HCT116 (cell line): ENCODE measurements around the gene GRIN2C. TPM values are rescaled to one million over a fixed set of nuclear protein-coding genes. Genes with fewer than 3 reads are reported as not detected.

ENCODE experiments used
- ATAC-seq: fragments of 200-7000 bp; cut with Tn5 transposase; 2 replicates; pipeline ENCODE4 v1.9.1; 2020; ENCODE audit warnings: mild to moderate bottlenecking, moderate library complexity
- BruUV-seq: library from RNA; stranded (reverse); fragments of 400-500 nt; replicated peaks from 2 replicates; lab custom pipeline; 2021; lab: Mats Ljungman, UMichigan
- CTCF ChIA-PET: fragments of 300-600 bp; sonication (Branson Sonifier 250); formaldehyde crosslinking; loops from one replicate; lab custom pipeline; 2021; ENCODE audit warnings: antibody characterized with exemption; lab: Charles Lee
- POLR2A ChIA-PET: fragments of 300-600, 350-600 bp; sonication (Branson Sonifier 250); formaldehyde crosslinking; loops from one replicate; lab custom pipeline; 2021; ENCODE audit warnings: antibody characterized with exemption; lab: Charles Lee
- RAD21 ChIA-PET, 2 experiments: fragments of 300-600 bp; sonication (Branson Sonifier 250); formaldehyde crosslinking; loops; one replicate each; lab custom pipeline; 2023; ENCODE audit warnings: low total read pairs in 2 of 2; ENCODE audit not compliant: uncharacterized antibody in 2 of 2, unreplicated experiment in 2 of 2, low non-redundant PET in 1 of 2; lab: Charles Lee
- DNase-seq: peaks from one replicate; pipeline ENCODE4 v3.0.0-alpha.2; 2010; ENCODE audit warnings: low read depth, low spot score
- H2AFZ ChIP-seq: fragments of 200-600 bp; shearing (Covaris generic), sonication (generic); 2 replicates; pipeline ENCODE4 v1.6.1; 2017; ENCODE audit warnings: low read depth, mixed run types, mixed read lengths, antibody characterized with exemption, low read length; ENCODE audit not compliant: poor library complexity, severe bottlenecking
- H3K27ac ChIP-seq: 2 replicates; pipeline ENCODE4 v1.5.1; 2012; ENCODE audit warnings: low read depth, low read length
- H3K27me3 ChIP-seq: fragments of 200-600 bp; sonication (generic); 2 replicates; pipeline ENCODE4 v1.6.1; 2016; ENCODE audit warnings: mixed run types, low read length, mixed read lengths; ENCODE audit not compliant: insufficient read depth
- H3K36me3 ChIP-seq, 2 experiments: fragments of 200-500 bp in 1 of 2; fragments of 200-600 bp in 1 of 2; sonication (Bioruptor generic) in 1 of 2; sonication (generic) in 1 of 2; 2 replicates each; pipeline versions ENCODE4 v1.5.1 to v1.6.1; 2014 to 2016; ENCODE audit warnings: low read length in 2 of 2, inconsistent platforms in 1 of 2, mixed read lengths in 1 of 2, mixed run types in 1 of 2; ENCODE audit not compliant: insufficient read depth in 2 of 2, control insufficient read depth in 1 of 2
- H3K4me1 ChIP-seq, 2 experiments: fragments of 200-600 bp in 1 of 2; sonication (generic) in 1 of 2; 2 replicates each; pipeline versions ENCODE4 v1.5.1 to v1.6.1; 2012 to 2017; ENCODE audit warnings: low read length in 2 of 2, inconsistent platforms in 1 of 2, mild to moderate bottlenecking in 1 of 2, mixed read lengths in 1 of 2, mixed run types in 1 of 2, moderate library complexity in 1 of 2; ENCODE audit not compliant: insufficient read depth in 2 of 2, control insufficient read depth in 1 of 2
- H3K4me2 ChIP-seq: fragments of 200-600 bp; sonication (generic); 2 replicates; pipeline ENCODE4 v1.6.1; 2017; ENCODE audit warnings: mixed run types, low read length, mixed read lengths
- H3K4me3 ChIP-seq, 2 experiments: fragments of 200-600 bp in 1 of 2; sonication (generic) in 1 of 2; replicated peaks in 1 of 2; 2 replicates each; pipeline ENCODE4 v1.5.1; 2011 to 2016; ENCODE audit warnings: low read length in 2 of 2, control low read depth in 1 of 2, low read depth in 1 of 2, mild to moderate bottlenecking in 1 of 2, mixed read lengths in 1 of 2, mixed run types in 1 of 2
- H3K79me2 ChIP-seq: fragments of 200-600 bp; sonication (generic); 2 replicates; pipeline ENCODE4 v1.6.1; 2017; ENCODE audit warnings: mild to moderate bottlenecking, mixed run types, low read length, moderate library complexity, mixed read lengths; ENCODE audit not compliant: insufficient read depth
- H3K9ac ChIP-seq: fragments of 200-600 bp; sonication (generic); 2 replicates; pipeline ENCODE4 v1.6.1; 2016; ENCODE audit warnings: low read length, mixed read lengths
- H3K9me2 ChIP-seq: fragments of 200-600 bp; sonication (generic), shearing (Covaris generic); 2 replicates; pipeline ENCODE4 v1.6.1; 2017; ENCODE audit warnings: mixed run types, mild to moderate bottlenecking, moderate library complexity; ENCODE audit not compliant: insufficient read depth
- H3K9me3 ChIP-seq, 2 experiments: fragments of 200-500 bp in 1 of 2; fragments of 200-600 bp in 1 of 2; sonication (Bioruptor generic) in 1 of 2; sonication (generic) in 1 of 2; 2 replicates each; pipeline ENCODE4 v1.6.1; 2014 to 2017; ENCODE audit warnings: low read length in 2 of 2, mixed read lengths in 2 of 2, inconsistent platforms in 1 of 2, low read depth in 1 of 2, mild to moderate bottlenecking in 1 of 2, mixed run types in 1 of 2, moderate library complexity in 1 of 2; ENCODE audit not compliant: control insufficient read depth in 1 of 2, insufficient read depth in 1 of 2
- H4K20me1 ChIP-seq: fragments of 200-600 bp; sonication (generic), shearing (Covaris generic); 2 replicates; pipeline ENCODE4 v1.6.1; 2017; ENCODE audit warnings: mixed run types, mild to moderate bottlenecking, moderate library complexity; ENCODE audit not compliant: insufficient read depth
- CEBPB ChIP-seq: IDR thresholded peaks from 2 replicates; pipeline ENCODE4 v1.6.1; 2012; ENCODE audit warnings: low read depth
- ELF1 ChIP-seq: IDR thresholded peaks from 2 replicates; pipeline ENCODE4 v1.6.1; 2012; ENCODE audit warnings: low read depth, borderline replicate concordance
- EZH2phosphoT487 ChIP-seq: fragments of 200-600 bp; IDR thresholded peaks from 2 replicates; pipeline ENCODE4 v1.6.1; 2018; ENCODE audit warnings: antibody characterized with exemption, borderline replicate concordance
- FOSL1 ChIP-seq: IDR thresholded peaks from 2 replicates; pipeline ENCODE4 v1.6.1; 2012; ENCODE audit warnings: low read depth
- JUND ChIP-seq: IDR thresholded peaks from 2 replicates; pipeline ENCODE4 v1.6.1; 2012
- POLR2A ChIP-seq: IDR thresholded peaks from 2 replicates; pipeline ENCODE4 v1.7.0; 2011; ENCODE audit warnings: borderline replicate concordance; ENCODE audit not compliant: insufficient read depth, insufficient read length; ENCODE audit errors: extremely low read depth
- RAD21 ChIP-seq: IDR thresholded peaks from 2 replicates; pipeline ENCODE4 v1.6.1; 2012; ENCODE audit warnings: low read depth, mild to moderate bottlenecking
- REST ChIP-seq: IDR thresholded peaks from 2 replicates; pipeline ENCODE4 v1.6.1; 2012; ENCODE audit warnings: low read depth
- TCF7L2 ChIP-seq: IDR thresholded peaks from 2 replicates; pipeline ENCODE4 v1.7.0; 2011; ENCODE audit warnings: borderline replicate concordance, inconsistent platforms; ENCODE audit not compliant: insufficient read depth, insufficient read length; ENCODE audit errors: extremely low read depth
- ZNF274 ChIP-seq: fragments of 200-500 bp; sonication (Bioruptor generic); IDR thresholded peaks from 2 replicates; pipeline ENCODE4 v1.6.1; 2014; ENCODE audit warnings: mild to moderate bottlenecking, low read depth, low read length, inconsistent platforms
- intact Hi-C: fragments of 100-400 bp; cut with micrococcal nuclease; formaldehyde crosslinking; loops from 2 replicates; pipeline ENCODE4 v1.10.0; 2022
- total RNA-seq: library from RNA; stranded (reverse); gene quantifications from one replicate; pipeline ENCODE4 v1.2.1, GENCODE V29; 2021; ENCODE audit not compliant: unreplicated experiment

Gene GRIN2C
- total RNA-seq, 1 experiment from 2014 or later: 2.2 TPM

- POLR2A ChIA-PET: no interaction called here
- H3K9ac ChIP-seq: no peak overlapping the region
- no peaks in the 10 kb centered on the region for H3K36me3 ChIP-seq
- H3K4me2 ChIP-seq: no peak overlapping the region
- peaks cover 0 to 15% of the 10 kb centered on the region in 2 experiments; a peak in 2 of 4 replicates for H3K4me1 ChIP-seq
- H2AFZ ChIP-seq: no peak overlapping the region
- H3K4me3 ChIP-seq: no peak overlapping the region
- H3K27ac ChIP-seq: no peak overlapping the region
- TF ChIP-seq POLR2A (no peak), JUND (no peak), CEBPB (no peak), RAD21 (no peak)
- H3K79me2 ChIP-seq: no peaks in the 10 kb centered on the region
- intact Hi-C loops: no loop called here
- H4K20me1 ChIP-seq: no peaks in the 10 kb centered on the region
- RAD21 ChIA-PET: no interaction called here
- no peaks in the 10 kb centered on the region for H3K9me3 ChIP-seq
- ATAC-seq: no peak
- H3K27me3 ChIP-seq: no peaks in the 10 kb centered on the region; the same call in 1 of the 2 replicates
- no peak for DNase-seq
- BruUV-seq: no TSS peak
- CTCF ChIA-PET: interaction anchor here (1.4 to 3.0 kb wide), 3 partner anchors 14 to 100 kb away, joined by 3 to 17 read pairs (median 5); no protein-coding TSS in a partner anchor
- no peaks in the 10 kb centered on the region for H3K9me2 ChIP-seq
Measured at GRCh38 chr17:74857191-74857590, 2.5 kb downstream of the GRIN2C start.

GRCh38 chr17:74856112-74856511 is 3.6 kb downstream of the GRIN2C start:
- BruUV-seq: no TSS peak
- Histone ChIP-seq H3K27me3 (no peaks in the 10 kb centered on the region; the same call in 1 of the 2 replicates), H3K27ac (no peak overlapping the region), H2AFZ (no peak overlapping the region), H3K4me1 (peaks cover 0 to 17% of the 10 kb centered on the region in 2 experiments; a peak in 2 of 4 replicates), H3K9me2 (no peaks in the 10 kb centered on the region), H4K20me1 (no peaks in the 10 kb centered on the region), H3K9ac (no peak overlapping the region), H3K79me2 (no peaks in the 10 kb centered on the region), H3K4me3 (no peak overlapping the region), H3K36me3 (no peaks in the 10 kb centered on the region), H3K4me2 (no peak overlapping the region), H3K9me3 (no peaks in the 10 kb centered on the region)
- RAD21 ChIA-PET: no interaction called here
- DNase-seq: no peak
- POLR2A ChIA-PET: interaction anchor here (1.2 kb wide), 1 partner anchor 17 kb away, joined by 4 read pairs; the partner anchor contains the start of gene FDXR
- intact Hi-C loops: no loop called here
- no peak for ATAC-seq
- no peak for TF ChIP-seq ZNF274
- no peak for TF ChIP-seq FOSL1
- TF ChIP-seq TCF7L2: no peak
- TF ChIP-seq EZH2phosphoT487: no peak
- TF ChIP-seq RAD21: no peak
- TF ChIP-seq ELF1: no peak
- no peak for TF ChIP-seq REST
- CTCF ChIA-PET: interaction anchor here (1.1 to 1.2 kb wide), 2 partner anchors 10 to 13 kb away, joined by 4 to 5 read pairs; no protein-coding TSS in a partner anchor
